Measurements from ENCODE around the gene PDE4B. TPM values are rescaled to one million over a fixed set of nuclear protein-coding genes. Genes with fewer than 3 reads are reported as not detected.

The PDE4B gene
- total and polyA plus RNA-seq, 12 donors = 2.0 to 63.2 (median 15.3) TPM

DNA sequence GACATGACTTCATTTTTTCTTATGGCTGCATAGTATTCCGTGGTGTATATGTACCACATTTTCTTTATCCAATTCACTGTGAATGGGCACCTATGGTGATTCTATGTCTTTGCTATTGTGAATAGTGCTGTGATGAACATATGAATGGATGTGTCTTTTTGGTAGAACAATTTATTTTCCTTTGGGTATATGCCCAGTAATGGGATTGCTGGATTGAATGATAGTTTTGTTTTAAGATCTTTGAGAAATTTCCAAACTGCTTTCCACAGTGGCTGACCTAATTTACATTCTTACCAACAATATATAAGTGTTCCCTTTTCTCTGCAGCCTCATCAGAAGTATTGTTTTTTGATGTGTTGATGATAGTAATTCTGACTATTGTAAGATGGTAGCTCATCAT, 379.6 kb downstream of the PDE4B start:
- intact Hi-C loops (cut with DNase I) = no loop called here
- Histone ChIP-seq H3K9me3 (no peaks in the 10 kb centered on the region), H3K4me3 (no peak overlapping the region), H3K27me3 (peaks cover 0 to 4% (median 0%) of the 10 kb centered on the region in 7 donors), H3K36me3 (no peaks in the 10 kb centered on the region), H3K27ac (no peak overlapping the region), H3K4me1 (no peaks in the 10 kb centered on the region)
- 98% methylated on average over 1 of the region's 1 CpG for WGBS, 2 donors
- no peak for DNase-seq
- TF ChIP-seq, protein P1, sequence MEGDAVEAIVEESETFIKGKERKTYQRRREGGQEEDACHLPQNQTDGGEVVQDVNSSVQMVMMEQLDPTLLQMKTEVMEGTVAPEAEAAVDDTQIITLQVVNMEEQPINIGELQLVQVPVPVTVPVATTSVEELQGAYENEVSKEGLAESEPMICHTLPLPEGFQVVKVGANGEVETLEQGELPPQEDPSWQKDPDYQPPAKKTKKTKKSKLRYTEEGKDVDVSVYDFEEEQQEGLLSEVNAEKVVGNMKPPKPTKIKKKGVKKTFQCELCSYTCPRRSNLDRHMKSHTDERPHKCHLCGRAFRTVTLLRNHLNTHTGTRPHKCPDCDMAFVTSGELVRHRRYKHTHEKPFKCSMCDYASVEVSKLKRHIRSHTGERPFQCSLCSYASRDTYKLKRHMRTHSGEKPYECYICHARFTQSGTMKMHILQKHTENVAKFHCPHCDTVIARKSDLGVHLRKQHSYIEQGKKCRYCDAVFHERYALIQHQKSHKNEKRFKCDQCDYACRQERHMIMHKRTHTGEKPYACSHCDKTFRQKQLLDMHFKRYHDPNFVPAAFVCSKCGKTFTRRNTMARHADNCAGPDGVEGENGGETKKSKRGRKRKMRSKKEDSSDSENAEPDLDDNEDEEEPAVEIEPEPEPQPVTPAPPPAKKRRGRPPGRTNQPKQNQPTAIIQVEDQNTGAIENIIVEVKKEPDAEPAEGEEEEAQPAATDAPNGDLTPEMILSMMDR (IDR thresholded peaks at IDR 0.05) = no peak
- ATAC-seq = no peak

DNA sequence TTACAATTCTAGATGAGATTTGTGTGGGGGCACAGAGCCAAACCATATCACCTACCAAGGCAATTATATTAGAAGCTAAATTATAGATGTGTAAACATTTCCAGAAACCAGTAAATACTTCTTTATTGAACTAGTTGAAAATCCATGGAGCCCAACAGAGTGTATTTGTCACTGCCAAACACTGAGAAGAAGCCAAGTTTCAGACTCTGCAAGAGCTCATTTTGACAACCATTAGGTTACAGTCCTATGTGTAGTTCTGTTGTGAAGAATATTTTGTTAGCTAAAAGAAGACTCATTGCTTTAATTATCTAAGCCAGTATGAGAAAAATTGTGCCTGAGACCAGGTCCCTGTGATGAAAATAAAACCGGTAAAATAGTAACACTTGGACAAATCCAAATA, 382.4 kb downstream of the PDE4B start:
- intact Hi-C loops (cut with DNase I) = no loop called here

DNA sequence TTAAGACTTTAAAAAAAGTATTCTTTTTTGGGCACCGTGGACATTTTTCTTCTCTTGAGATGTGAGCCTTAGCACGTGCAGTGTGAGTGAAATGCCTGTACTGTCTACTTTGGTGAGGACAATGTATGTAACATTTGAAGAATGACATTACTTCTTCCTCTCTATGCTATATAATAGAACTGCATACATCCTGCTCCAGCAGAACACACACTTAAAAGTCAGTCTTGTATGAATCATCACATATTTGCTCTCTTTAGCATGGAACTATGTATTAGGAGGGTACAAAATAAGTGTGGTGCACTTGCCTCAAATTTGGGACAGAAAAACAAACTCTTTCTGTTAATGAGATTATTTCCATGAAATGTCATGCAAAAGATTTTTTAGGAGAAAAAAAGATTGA, 382.9 kb downstream of the PDE4B start:
- no peaks in the 10 kb centered on the region for H3K36me3 ChIP-seq
- H3K9me3 ChIP-seq = no peaks in the 10 kb centered on the region
- H3K27ac ChIP-seq = no peak overlapping the region
- no peaks in the 10 kb centered on the region for H3K4me1 ChIP-seq
- peaks cover 0 to 4% (median 0%) of the 10 kb centered on the region in 7 donors for H3K27me3 ChIP-seq
- 38 to 43% methylated on average over 2 of the region's 2 CpGs for WGBS, 2 donors
- intact Hi-C loops (cut with DNase I) = no loop called here
- TF ChIP-seq, protein P1 (IDR thresholded peaks at IDR 0.05) = no peak
- no peak overlapping the region for H3K4me3 ChIP-seq
- no peak for DNase-seq
- ATAC-seq = no peak

More for the DNA sequence above, 382.4 kb downstream of the PDE4B start:
- no peak overlapping the region for H3K27ac ChIP-seq
- DNase-seq (no peak), ATAC-seq (no peak)
- TF ChIP-seq, protein P1 (IDR thresholded peaks at IDR 0.05) = no peak
- H3K27me3 ChIP-seq = peaks cover 0 to 4% (median 0%) of the 10 kb centered on the region in 7 donors
- H3K36me3 ChIP-seq = no peaks in the 10 kb centered on the region
- no peak overlapping the region for H3K4me3 ChIP-seq
- H3K4me1 ChIP-seq = no peaks in the 10 kb centered on the region
- WGBS, 2 donors = 44 to 49% methylated on average over 1 of the region's 1 CpG
- H3K9me3 ChIP-seq = no peaks in the 10 kb centered on the region

DNA sequence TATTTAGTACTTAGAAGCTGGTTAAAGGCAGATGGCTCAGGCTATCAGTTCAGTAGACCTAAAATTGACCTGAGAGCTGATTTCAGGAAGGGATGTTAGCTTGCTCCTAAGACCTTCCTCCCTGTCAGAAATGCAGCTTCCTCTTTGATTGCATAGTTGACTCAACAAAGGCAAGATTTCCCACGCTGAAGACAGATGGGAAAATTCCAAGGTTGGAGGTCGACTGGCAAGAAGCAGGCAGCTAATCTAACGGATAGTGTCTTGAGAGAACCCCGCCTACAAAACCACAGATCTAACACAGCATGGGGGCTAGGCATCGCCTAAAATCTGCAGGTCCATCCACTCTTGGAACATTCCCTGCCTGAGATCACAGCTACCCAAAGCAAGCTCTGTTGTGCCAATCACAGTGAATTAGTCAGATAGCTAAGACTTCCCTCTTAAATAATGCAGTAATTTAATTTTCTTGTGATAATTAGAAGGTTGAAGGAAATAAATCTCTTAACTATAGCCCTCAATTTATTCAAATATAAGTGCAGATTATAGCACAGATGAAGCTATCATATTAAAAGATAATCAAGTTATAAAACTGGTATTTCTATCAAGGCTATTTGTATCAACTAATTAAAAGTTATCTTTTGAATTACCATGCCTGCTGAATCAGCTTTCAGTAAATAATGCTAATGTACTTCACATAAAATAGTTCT, 383.5 kb downstream of the PDE4B start:
- ATAC-seq = no peak
- H3K36me3 ChIP-seq = no peaks in the 10 kb centered on the region
- intact Hi-C loops (cut with DNase I) = no loop called here
- 25 to 35% methylated on average over 5 of the region's 5 CpGs for WGBS, 2 donors
- H3K27ac ChIP-seq = no peak overlapping the region
- H3K9me3 ChIP-seq = no peaks in the 10 kb centered on the region
- DNase-seq = no peak
- TF ChIP-seq, protein P1 (IDR thresholded peaks at IDR 0.05) = no peak
- no peak overlapping the region for H3K4me3 ChIP-seq
- H3K4me1 ChIP-seq = no peaks in the 10 kb centered on the region
- peaks cover 0 to 4% (median 0%) of the 10 kb centered on the region in 7 donors for H3K27me3 ChIP-seq
